BE2C (cell line): ENCODE measurements around the gene SKP1.

Experiments
- DNase-seq: peaks from one replicate; pipeline ENCODE4 v3.0.0-alpha.2; 2020
- H3K27me3 ChIP-seq: fragments of 250-450 bp; sonication (Bioruptor Pico); 2 replicates; pipeline ENCODE4 v1.5.1; 2020; ENCODE audit warnings: mild to moderate bottlenecking
- H3K36me3 ChIP-seq: fragments of 250-450 bp; sonication (Bioruptor Pico); 2 replicates; pipeline ENCODE4 v1.5.1; 2020; ENCODE audit warnings: mild to moderate bottlenecking
- H3K4me1 ChIP-seq: fragments of 250-450 bp; sonication (Bioruptor Pico); 2 replicates; pipeline ENCODE4 v1.5.1; 2020
- H3K4me3 ChIP-seq: 2 replicates; pipeline ENCODE4 v1.5.1; 2011; ENCODE audit warnings: low read depth, low read length
- H3K9me3 ChIP-seq: fragments of 250-450 bp; sonication (Bioruptor Pico); 2 replicates; pipeline ENCODE4 v1.5.1; 2020
- CTCF ChIP-seq: IDR thresholded peaks from 2 replicates; pipeline ENCODE4 v1.5.1; 2012; ENCODE audit warnings: mild to moderate bottlenecking, low read depth, low read length

SKP1 gene

GRCh38 chr5:134141331-134142050, 35.3 kb downstream of the SKP1 start:
- TF ChIP-seq CTCF: peak; percentile 47
- DNase-seq: no peak
- H3K9me3 ChIP-seq: no peaks in the 10 kb centered on the region
- H3K4me3 ChIP-seq: no peak overlapping the region
- peaks cover 10% of the 10 kb centered on the region for H3K4me1 ChIP-seq
- H3K36me3 ChIP-seq: peaks cover 55% of the 10 kb centered on the region
- no peaks in the 10 kb centered on the region for H3K27me3 ChIP-seq

- Histone ChIP-seq H3K4me1 (peaks cover 10% of the 10 kb centered on the region), H3K36me3 (peaks cover 53% of the 10 kb centered on the region), H3K27me3 (no peaks in the 10 kb centered on the region), H3K4me3 (no peak overlapping the region), H3K9me3 (no peaks in the 10 kb centered on the region)
- TF ChIP-seq CTCF: peak; percentile 88
- peak; percentile 86 for DNase-seq
These were observed 36.1 kb downstream of the SKP1 start for GRCh38 chr5:134140530-134141201.

- DNase-seq: no peak
- Histone ChIP-seq H3K36me3 (peaks cover 46% of the 10 kb centered on the region), H3K4me1 (peaks cover 10% of the 10 kb centered on the region), H3K27me3 (no peaks in the 10 kb centered on the region), H3K9me3 (no peaks in the 10 kb centered on the region), H3K4me3 (no peak overlapping the region)
- no peak for TF ChIP-seq CTCF
These were observed 36.8 kb downstream of the SKP1 start for GRCh38 chr5:134139891-134140469.

GRCh38 chr5:134139377-134139851, 37.3 kb downstream of the SKP1 start:
- no peak overlapping the region for H3K4me3 ChIP-seq
- no peaks in the 10 kb centered on the region for H3K9me3 ChIP-seq
- DNase-seq: no peak
- H3K36me3 ChIP-seq: peaks cover 40% of the 10 kb centered on the region
- TF ChIP-seq CTCF: no peak
- peaks cover 10% of the 10 kb centered on the region for H3K4me1 ChIP-seq
- H3K27me3 ChIP-seq: no peaks in the 10 kb centered on the region

- no peak for TF ChIP-seq CTCF
- Histone ChIP-seq H3K9me3 (no peaks in the 10 kb centered on the region), H3K27me3 (no peaks in the 10 kb centered on the region), H3K4me3 (no peak overlapping the region), H3K4me1 (peaks cover 10% of the 10 kb centered on the region), H3K36me3 (peaks cover 39% of the 10 kb centered on the region)
- DNase-seq: no peak
These were observed 38.1 kb downstream of the SKP1 start for GRCh38 chr5:134138416-134139376.
